NOMO-1 treated with dmso at 0.1 percent for 144 hours (cell line): ENCODE results near the gene ABCA2.
"Not testable (repeated sequence)": the region's sequence is repeated elsewhere in the genome, so short reads cannot be mapped to it uniquely, and the experiment has no call there.

ENCODE experiments used
- DNase-seq: peaks from one replicate; lab custom pipeline; 2025; ENCODE audit not compliant: unreplicated experiment; lab: John Stamatoyannopoulos, UW

ABCA2 gene

GRCh38 chr9:137048655-137049543 is 20.9 kb upstream of the ABCA2 start:
- DNase-seq, result no peak

- peak; percentile 63 for DNase-seq
Measured at GRCh38 chr9:137046088-137046787, 18.2 kb upstream of the ABCA2 start, which contains the start of gene NPDC1. NPDC1 (minus strand) TSS chr9:137046177; CDS start chr9:137045989, 188 bp downstream.

DNA sequence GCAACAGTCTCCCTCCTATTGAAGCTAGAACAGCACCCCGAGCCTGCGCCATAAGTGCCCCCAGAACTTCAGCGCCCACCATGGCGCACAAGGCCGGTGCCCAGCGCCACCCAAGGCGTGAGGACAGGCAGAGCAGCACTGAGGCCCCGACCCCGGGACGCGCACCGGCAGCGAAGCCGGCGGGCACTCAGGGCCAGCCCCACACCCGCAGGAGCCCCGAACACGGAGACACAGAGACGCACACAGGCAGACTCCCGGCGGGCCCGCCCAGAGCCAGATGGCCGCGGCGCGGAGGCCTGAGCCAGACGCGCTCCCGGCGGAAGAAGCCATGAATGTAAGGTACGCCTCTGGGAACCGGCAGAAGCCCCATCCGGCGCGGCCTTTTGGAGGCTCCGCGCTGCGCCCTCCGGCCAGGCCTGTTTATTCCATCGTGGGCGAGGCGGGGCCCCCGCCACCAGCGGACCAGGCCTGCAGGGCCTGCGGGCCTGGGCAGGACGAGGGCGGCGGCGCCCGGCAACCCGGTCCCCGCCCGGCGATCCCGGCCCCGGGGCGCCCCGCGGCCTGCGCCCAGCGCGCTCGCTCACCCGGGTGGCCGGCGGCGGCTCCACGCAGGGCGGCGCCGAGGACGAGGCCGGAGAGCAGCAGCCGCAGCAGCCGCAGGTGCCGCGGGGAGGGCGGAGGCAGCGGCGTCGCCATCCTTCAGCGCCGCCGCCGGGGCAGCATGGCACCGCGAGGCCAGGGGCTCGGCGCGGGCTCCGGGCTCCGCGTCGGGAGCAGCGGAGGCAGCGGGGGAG is 17.5 kb upstream of the ABCA2 start:
- DNase-seq, result no peak

DNA sequence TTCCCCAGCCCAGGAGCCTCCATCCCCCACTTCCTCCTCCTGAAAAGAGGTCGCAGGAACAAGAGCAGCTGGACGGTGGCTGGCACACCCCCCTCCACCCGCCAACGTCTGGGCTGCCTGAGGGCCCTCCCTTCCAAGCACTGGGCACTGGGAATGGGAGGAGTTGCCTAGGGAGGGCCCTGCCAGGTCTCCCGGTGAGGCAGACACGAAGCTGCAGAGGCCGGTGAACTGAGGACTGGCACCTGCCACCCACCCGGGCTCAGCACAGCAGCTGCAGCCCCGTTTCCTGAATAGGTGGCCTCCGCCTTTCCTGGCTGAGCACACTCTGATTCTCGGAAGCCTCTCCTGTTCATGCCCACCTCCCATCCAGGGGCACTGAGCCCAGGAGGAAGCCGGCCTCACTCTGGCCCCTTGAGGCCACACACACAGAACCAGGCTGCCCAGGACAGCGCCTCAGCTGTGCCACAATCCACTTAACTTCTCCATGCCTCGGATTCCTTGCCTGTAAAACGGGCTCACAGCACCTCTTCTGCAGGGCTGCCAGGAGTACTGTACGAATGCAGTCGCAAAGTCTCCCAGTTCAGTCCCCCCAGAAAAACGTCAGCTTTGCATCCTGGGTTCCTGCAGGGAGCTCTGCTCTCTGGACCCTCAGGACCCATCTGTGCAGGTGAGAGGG is 16.6 kb upstream of the ABCA2 start:
- DNase-seq, result no peak

- DNase-seq, result no peak
Measured at GRCh38 chr9:137044037-137044436, 16.0 kb upstream of the ABCA2 start.

GRCh38 chr9:137042751-137043727 is 15.0 kb upstream of the ABCA2 start:
- no peak for DNase-seq

GRCh38 chr9:137041124-137041523 is 13.1 kb upstream of the ABCA2 start:
- DNase-seq, result no peak

DNA sequence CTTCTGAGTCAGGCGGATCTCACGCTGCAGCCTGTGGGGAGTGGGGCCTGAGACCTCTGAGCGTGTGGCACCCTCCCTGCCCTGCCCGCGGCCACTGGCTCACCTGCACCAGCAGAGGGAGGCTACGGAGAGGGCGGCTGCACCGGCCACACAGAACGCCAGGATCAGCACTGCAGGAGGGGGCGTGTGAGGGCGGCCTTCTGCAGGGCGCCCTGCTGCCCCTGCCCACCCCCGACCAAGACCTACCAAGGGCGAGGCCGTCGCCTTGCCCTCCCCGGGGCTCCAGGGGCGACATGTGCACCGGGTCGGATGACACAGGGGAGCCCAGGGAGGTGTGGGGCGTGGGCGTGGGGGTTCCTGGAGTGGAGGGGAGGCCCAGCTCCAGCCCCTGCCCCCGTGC is 12.5 kb upstream of the ABCA2 start:
- DNase-seq, result no peak

- no peak for DNase-seq
Measured at GRCh38 chr9:137039611-137040366, 11.8 kb upstream of the ABCA2 start.

GRCh38 chr9:137038916-137039315 is 10.9 kb upstream of the ABCA2 start:
- DNase-seq, result no peak

DNA sequence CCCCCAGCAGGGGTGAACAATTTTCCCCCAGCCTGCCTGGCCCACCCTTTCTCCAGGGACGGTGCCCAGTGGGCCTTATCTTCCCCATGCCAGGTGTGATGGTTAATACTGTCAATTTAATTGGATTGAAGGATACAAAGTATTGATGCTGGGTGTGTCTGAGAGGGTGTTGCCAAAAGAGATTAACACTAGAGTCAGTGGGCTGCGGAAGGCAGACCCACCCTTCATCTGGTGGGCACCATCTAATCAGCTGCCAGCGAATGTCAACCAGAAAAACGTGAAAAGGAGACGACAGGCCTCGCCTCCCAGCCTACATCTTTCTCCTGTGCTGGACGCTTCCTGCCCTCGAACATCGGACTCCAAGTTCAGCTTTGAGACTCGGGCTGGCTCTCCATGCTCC is 9.4 kb upstream of the ABCA2 start:
- no peak for DNase-seq

- no peak for DNase-seq
Measured at GRCh38 chr9:137037035-137037434, 9.0 kb upstream of the ABCA2 start.

DNA sequence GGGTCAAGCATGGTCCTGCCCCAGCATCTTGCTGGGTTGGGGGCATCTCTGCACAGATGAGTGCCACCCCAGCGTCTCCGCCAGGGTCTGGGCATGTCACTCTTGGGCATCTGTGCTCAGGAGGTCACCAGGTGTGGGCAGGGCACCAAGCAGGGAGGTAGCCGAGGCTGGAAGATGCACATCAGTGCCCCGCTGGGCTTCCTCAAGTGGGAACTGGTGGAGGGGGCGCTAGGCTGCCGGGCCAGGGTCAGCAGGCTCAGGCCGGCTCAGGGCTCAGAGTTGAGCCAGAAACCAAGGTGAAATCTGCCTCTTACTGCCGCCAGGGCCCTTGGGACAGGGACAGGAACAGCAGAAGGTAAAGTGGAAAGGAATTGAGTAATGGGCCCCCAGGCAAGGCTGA is 7.9 kb upstream of the ABCA2 start:
- DNase-seq, result no peak

DNA sequence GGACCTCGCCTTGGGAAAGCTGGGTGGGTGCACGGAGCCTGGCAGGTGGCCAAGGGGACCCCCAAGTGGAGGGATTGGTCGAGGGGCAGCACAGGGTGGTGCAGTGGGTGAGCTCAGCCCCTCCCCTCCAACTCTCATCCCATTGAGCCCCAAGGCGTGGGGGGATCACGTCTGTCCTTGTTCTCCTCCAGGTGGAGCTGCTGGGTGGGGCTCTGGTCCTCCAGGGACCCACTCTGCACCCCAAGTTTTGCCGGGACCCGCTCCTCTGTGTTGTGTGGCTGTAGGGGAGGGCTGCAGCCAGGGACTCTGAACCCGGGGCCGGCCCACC is 7.4 kb upstream of the ABCA2 start:
- no peak for DNase-seq

DNA sequence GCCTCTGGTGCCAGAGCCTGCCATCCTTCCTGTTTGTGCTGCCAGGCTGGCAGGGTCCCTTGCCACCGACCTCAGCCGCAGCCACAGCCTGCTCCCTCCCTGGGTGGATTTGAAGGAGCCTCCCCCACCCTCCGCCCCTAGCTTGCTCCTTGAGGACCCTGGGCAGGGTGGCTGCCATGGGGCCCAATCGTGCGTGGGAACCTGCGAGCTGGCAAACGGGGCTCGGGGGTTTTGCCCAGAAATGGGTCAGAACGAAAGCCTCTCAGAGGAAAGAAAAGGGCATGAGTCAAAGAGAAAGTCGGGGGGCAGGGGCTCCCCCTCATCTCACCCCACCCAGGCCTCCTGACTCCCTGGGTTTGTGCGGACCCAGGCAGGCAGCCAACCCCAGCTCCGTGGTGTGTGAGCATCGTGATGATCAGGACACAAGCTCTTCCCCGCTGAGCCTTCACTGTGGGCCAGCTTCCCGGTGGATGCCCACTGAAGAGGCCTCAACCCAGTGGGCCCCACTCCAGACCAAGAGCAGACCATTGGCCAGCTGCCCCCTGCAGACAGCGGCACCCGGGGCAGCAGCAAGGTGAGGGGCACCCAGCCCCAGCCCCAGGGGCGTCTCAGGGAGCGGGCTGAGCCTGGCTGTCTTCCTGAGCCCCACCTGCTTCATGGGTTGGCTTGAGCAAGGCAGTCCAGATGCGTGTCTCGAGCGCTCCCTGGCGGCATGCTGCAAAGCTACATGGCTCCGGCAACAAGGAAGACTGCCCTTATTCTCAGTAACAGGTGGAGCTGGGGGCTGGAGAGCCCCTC is 6.9 kb upstream of the ABCA2 start:
- DNase-seq, result peak; percentile 88

DNA sequence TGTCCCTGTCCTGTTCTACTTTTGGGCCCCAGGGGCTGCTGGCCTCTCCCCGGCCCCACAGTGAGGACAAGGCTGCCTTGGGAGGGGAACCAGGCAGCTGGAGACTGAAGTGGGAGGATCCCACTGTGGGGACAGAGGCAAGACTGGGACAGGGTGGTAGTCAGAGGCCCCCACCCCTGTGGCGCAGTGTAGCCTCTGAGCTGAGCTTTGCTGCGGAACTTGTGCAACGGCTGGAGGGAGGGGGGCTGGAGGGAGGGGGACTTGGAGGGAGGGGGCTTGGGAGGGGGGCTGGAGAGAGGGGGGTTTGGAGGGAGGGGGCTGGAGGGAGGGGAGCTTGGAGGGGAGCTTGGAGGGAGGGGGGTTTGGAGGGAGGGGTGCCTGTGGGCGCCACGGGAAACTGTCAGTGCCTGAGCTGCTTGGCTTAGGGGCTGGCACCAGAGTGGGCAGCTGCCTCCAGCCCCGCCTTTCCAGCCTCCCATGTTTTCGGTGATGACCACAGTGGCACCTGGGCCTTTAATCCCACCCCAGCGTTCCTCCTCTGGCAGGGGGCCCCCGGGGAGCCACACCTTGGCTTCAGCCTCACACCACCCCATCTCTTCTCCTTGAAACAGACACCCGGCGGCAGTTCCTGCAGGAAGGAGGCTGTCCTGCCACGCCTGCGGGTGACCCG is 6.1 kb upstream of the ABCA2 start:
- DNase-seq, result peak; percentile 58

DNA sequence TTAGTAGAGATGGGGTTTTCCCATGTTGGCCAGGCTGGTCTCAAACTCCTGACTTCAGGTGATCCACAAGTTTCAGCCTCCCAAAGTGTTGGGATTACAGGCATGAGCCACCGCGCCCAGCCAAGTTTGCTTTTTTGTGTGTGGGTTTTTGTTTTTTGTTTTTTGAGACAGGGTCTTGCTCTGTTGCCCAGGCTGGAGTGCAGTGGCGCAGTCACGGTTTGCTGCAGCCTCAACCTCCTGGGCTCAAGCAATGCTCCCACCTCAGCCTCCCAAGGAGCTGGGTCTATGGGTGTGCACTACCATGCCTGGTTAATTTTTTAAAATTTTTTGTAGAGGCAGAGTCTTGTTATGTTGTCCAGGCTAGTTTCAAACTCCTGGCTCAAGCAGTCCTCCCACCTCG is 5.4 kb upstream of the ABCA2 start:
- not testable (repeated sequence) for DNase-seq

DNA sequence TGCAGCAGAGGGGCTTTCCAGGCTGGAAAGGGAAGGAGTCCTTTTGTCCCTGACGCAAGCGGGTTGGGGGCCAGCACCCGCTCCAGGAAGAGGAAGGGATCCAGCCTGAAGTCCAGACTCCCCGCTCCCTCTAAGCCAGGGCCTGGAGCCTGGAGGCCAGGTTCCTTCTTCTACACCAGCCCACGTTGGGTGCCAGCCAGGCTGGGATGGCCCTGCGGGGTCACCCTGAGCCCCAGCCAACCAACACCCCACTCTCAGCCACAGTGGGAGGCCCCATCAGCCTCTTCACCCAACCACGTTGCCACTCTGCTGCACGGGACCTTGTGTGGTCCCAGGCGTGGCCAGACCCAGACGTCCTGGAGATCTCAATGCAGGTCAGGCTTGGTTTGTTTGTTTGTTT is 4.8 kb upstream of the ABCA2 start:
- DNase-seq, result peak; percentile 65
